ENCODE measurements around the gene A3GALT2.

DNA sequence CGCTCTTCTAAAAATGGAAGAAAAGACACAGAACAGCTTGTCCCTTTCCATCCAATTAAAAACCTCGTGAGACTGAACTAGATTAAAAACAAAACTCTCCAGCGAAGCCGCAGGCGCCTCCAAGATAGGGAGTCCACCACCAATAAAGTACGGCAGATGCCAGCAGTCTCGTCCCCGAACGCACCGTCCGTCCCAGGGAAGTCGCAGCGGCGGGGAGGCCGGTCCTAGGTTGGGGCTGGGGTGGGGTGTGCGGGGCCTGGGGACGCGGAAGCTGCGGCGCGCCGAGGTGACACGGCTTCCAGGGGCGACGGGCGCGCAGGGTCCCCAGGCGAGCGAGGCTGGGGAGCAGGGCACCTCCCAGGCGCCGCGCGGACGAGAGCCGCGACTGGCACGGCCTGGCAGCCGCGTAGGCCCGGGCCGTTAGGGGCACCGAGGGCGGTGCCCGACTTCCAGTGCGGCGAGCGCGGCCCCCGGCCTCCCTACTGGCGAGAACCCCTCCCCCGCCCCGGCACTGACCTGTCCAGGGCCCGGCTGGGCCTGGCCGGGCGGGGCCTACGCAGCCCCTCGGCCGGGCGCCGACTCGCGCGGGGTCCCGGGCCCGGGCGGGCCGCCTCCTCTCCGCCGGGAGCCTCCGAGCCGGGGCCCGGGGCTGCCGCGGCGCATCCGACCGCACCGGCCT is 28.3 kb upstream of the A3GALT2 start:
- TF ChIP-seq KDM1A (IDR thresholded peaks at IDR 0.05; ENCODE audit: low read depth) (no peak), EHMT2 (IDR thresholded peaks at IDR 0.05; ENCODE audit: low read depth) (no peak), JUN (IDR thresholded peaks at IDR 0.05) (no peak; a peak in 1 of 5 replicates), CBX8 (IDR thresholded peaks at IDR 0.05) (no peak), EP300 (IDR thresholded peaks at IDR 0.05) (no peak), SREBF2 (IDR thresholded peaks at IDR 0.05) (no peak), RNF2 (IDR thresholded peaks at IDR 0.05; ENCODE audit: borderline replicate concordance, low read depth) (no peak), CHD2 (IDR thresholded peaks at IDR 0.05; ENCODE audit: low read length, partially characterized antibody) (no peak)
- TF ChIP-seq, protein P1, sequence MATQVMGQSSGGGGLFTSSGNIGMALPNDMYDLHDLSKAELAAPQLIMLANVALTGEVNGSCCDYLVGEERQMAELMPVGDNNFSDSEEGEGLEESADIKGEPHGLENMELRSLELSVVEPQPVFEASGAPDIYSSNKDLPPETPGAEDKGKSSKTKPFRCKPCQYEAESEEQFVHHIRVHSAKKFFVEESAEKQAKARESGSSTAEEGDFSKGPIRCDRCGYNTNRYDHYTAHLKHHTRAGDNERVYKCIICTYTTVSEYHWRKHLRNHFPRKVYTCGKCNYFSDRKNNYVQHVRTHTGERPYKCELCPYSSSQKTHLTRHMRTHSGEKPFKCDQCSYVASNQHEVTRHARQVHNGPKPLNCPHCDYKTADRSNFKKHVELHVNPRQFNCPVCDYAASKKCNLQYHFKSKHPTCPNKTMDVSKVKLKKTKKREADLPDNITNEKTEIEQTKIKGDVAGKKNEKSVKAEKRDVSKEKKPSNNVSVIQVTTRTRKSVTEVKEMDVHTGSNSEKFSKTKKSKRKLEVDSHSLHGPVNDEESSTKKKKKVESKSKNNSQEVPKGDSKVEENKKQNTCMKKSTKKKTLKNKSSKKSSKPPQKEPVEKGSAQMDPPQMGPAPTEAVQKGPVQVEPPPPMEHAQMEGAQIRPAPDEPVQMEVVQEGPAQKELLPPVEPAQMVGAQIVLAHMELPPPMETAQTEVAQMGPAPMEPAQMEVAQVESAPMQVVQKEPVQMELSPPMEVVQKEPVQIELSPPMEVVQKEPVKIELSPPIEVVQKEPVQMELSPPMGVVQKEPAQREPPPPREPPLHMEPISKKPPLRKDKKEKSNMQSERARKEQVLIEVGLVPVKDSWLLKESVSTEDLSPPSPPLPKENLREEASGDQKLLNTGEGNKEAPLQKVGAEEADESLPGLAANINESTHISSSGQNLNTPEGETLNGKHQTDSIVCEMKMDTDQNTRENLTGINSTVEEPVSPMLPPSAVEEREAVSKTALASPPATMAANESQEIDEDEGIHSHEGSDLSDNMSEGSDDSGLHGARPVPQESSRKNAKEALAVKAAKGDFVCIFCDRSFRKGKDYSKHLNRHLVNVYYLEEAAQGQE (IDR thresholded peaks at IDR 0.05) = no peak
- TF ChIP-seq, protein P2, sequence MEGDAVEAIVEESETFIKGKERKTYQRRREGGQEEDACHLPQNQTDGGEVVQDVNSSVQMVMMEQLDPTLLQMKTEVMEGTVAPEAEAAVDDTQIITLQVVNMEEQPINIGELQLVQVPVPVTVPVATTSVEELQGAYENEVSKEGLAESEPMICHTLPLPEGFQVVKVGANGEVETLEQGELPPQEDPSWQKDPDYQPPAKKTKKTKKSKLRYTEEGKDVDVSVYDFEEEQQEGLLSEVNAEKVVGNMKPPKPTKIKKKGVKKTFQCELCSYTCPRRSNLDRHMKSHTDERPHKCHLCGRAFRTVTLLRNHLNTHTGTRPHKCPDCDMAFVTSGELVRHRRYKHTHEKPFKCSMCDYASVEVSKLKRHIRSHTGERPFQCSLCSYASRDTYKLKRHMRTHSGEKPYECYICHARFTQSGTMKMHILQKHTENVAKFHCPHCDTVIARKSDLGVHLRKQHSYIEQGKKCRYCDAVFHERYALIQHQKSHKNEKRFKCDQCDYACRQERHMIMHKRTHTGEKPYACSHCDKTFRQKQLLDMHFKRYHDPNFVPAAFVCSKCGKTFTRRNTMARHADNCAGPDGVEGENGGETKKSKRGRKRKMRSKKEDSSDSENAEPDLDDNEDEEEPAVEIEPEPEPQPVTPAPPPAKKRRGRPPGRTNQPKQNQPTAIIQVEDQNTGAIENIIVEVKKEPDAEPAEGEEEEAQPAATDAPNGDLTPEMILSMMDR (IDR thresholded peaks at IDR 0.05) = no peak

All from A549 (cell line).